ENCODE results near the gene ATP1A2.
"Not testable (repeated sequence)": the region's sequence is repeated elsewhere in the genome, so short reads cannot be mapped to it uniquely, and the experiment has no call there.

ATP1A2 gene

DNA sequence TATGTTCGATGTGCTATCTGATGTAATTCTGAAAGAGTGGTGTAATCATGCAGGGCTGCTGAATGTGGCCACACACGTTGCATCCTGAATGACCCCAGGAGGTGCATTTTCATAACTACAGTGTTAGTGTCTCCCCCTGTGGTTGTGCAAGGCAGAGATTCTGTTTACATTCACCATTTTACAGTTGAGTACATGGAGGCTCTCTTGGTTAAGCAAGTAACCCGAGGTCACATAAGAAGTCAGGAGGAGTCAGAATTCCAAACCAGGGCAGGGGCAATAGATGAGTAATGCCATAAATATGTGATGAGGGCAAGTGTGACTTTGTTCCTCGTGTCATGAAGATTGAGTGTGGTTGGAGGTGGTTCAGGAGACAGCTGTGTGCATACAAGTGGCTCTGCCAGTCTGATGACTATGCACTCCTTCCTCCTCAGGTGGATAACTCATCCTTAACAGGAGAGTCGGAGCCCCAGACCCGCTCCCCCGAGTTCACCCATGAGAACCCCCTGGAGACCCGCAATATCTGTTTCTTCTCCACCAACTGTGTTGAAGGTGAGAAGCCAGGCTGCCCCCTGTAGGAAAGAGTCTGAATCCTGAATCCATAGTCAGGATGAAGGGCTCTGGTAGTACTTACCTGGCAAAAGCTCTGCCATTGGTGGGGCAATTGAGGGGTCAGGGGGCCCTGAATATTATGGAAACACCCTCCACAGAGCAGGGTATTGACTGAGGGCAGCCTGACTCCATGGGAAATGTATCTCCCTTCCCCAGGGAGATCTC lies 9.3 kb downstream of the ATP1A2 start:
- DNase-seq (ENCODE audit: low read depth): peak; percentile 91

DNA sequence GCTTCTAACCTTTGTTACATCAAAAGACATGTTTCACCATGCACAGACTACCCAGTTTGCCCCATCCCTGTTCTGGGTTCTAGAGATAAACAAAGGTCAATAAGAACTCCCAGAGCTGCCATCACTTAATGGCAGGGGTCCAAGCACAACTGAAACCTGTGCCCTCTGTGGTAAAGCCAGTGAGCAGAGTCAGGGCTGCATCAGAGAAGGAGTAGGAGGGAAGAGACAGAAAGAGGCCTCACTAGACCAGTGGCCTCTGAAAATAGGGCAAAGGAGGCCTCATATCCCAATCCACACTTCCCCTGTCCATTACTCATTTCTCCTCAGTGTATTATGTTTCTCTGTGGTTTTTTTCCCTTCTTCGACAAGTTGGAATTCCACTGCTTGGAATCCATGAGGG lies 10.2 kb downstream of the ATP1A2 start:
- peak; percentile 69 for DNase-seq (ENCODE audit: low read depth)

DNA sequence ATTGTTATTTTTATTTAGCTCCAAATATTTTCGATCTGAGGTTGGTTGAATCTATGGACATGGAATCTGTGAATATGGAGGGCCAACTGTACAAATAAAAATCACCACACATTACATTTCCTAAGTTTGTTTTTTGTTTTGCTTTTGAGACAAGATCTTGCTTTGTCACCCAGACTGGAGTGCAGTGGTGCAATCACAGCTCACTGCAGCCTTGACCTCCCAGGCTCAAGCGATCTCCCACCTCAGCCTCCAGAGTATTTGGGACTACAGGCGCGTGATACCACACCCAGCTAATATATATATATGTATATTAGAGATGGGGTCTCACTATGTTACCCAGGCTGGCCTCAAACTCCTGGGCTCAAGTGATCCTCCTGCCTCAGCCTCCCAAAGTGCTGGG lies 10.8 kb downstream of the ATP1A2 start:
- not testable (repeated sequence) for DNase-seq (ENCODE audit: low read depth)

DNA sequence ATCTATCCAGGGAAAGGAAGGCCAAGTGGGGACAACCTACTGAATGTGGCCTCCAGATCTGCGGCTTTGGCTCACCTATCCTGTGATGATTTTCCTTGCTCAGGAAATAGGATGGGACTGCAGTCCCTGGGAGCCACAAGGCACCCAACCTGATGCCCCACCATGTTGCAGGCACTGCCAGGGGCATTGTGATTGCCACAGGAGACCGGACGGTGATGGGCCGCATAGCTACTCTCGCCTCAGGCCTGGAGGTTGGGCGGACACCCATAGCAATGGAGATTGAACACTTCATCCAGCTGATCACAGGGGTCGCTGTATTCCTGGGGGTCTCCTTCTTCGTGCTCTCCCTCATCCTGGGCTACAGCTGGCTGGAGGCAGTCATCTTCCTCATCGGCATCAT lies 11.8 kb downstream of the ATP1A2 start:
- DNase-seq (ENCODE audit: low read depth): no peak

DNA sequence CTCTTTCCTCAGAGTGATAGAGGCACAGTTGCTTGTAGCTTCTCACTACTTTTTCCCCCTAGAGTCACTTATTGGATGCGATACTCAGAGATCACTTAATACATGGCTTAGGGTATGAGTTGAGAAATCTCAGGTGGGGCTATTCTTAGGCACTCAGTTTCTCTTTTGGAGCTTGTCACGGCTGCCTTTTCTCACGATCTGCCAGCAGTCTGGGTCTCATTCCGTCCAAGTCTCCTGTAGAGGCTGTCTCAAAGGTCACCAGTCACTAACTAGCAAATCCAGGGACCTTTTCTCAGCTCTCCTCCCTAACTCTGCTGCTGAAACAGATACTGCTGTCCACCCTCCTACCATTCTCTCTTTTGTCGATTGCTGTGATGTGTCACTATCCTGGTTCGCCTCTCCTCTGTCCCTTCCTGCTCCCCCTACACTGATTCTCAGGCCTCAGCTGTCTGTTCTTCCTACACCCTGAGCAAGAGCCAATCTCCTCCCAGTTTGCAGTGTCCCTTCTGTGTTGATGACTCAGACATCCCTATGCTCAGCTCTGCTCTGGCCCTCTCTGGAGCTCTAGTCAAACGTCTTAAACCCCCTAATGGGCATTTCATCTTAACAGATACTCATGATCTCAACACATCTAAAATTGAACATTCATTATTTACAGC lies 12.4 kb downstream of the ATP1A2 start:
- no peak for DNase-seq (ENCODE audit: low read depth)

DNA sequence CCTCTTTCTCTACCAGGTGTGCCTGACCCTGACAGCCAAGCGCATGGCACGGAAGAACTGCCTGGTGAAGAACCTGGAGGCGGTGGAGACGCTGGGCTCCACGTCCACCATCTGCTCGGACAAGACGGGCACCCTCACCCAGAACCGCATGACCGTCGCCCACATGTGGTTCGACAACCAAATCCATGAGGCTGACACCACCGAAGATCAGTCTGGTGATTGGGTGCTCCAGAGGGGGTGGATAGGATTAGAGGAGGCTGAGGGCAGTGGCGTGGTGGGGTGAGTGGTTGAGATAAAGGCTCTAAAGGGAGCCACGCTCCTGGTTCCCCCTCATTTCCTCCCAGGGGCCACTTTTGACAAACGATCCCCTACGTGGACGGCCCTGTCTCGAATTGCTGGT lies 13.1 kb downstream of the ATP1A2 start:
- no peak for DNase-seq (ENCODE audit: low read depth)

DNA sequence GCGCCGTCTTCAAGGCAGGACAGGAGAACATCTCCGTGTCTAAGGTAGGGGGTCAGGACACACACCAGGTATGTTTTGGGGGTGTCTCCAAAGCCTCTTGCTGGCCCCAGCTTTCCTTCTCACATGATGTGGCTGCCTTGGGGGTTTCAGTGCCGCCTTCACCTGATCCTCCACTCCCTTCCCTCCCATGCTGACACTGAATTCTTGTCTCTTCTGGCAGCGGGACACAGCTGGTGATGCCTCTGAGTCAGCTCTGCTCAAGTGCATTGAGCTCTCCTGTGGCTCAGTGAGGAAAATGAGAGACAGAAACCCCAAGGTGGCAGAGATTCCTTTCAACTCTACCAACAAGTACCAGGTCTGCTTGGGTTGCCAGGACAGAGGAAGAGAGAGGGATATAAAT lies 13.5 kb downstream of the ATP1A2 start:
- DNase-seq (ENCODE audit: low read depth): no peak

DNA sequence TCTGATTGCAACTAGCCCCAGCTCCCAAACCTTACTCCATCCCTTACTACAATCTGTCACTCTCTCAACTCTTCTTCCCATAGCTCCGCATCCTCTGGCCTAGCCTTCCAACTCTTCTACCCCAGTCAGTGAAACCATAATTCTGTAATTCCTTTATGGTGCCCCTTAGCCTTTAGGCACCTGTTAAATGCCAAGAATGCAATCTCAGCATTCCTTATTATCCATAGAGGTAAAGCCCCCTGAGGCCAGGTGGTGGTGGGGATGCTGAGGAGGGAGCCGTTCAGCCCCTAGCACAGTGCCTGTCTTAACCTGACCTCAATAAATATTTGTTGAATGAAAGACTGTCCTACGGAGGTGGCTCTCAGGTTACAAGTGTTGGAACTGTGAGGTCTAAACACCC lies 14.0 kb downstream of the ATP1A2 start:
- DNase-seq (ENCODE audit: low read depth): no peak

DNA sequence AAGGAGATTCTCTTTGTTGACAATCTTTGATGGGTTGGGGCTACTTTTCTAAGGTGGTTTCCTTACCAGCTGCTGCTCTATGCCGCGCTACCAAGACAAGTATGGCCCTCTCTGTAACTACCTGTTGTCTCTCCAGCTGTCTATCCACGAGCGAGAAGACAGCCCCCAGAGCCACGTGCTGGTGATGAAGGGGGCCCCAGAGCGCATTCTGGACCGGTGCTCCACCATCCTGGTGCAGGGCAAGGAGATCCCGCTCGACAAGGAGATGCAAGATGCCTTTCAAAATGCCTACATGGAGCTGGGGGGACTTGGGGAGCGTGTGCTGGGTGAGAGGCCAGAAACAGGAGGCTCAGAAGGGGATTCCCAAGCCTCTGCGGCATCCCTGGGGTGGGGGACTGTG lies 14.4 kb downstream of the ATP1A2 start:
- DNase-seq (ENCODE audit: low read depth): no peak

DNA sequence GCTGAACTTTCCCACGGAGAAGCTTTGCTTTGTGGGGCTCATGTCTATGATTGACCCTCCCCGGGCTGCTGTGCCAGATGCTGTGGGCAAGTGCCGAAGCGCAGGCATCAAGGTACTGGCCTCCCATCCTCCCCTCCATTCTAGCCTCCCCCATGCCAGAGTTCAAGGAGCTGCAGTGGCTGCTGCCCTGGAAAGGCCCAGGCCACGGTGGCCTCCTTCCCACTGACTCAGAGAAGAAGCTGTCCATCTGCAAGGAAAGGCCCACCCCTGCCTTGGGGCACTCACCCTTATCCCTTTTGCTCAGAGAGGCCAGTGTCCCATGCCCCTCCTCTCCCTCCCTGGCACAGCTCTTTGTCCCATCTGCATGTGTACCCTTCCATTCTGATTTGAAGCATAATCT lies 14.9 kb downstream of the ATP1A2 start:
- no peak for DNase-seq (ENCODE audit: low read depth)

DNA sequence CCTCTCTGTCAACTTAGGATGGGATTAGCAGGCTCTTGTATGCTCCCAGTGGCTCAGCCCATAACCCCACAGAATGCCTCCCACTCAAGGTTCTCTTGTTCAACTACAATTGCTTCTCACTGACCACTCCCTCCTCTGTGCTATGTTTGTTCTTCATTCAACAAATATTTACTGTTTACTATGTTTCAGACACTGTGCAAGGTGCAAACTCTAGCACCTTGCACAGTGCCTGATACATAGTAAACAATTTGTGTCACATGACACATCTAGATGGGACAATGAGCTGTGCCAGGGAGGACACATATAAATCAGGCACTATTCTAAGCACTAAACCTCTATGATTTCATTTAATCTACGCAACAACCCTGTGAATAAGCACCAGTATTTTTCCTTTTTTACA lies 15.4 kb downstream of the ATP1A2 start:
- no peak for DNase-seq (ENCODE audit: low read depth)

DNA sequence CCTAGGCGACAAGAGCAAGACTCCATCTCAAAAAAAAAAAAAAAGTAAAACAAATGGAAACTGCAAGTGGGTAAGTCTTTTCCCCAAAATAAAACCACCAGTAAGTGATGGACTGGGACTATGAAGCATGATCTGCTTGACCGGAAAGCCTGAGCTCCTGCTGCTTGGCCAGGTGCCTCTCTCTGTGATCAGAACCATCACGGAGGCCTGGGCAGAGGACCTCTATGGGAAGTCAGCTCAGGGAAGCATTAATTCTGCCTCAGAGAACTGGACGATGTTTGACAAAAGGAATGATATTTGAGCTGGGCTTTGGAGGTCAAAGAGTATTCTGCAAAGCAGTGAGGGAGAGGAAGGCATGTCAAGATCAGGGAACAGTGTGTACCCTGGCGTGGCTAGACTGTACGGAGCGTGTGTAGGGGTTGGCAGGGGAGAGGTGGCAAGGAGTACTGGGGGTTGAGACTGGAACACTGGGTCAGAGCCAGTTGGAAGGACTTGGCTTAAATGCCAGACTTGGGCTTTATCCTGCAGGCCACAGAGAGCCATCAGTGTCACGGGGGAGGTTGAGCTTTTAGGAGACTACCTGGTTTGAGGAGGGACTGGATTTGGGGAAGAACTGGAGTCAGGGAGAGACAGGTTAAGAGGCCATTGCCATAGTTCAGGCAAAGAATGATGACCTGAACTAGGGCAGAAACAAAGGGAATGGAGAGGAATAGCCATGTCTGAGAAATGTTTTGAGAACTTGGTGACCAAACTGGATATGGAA lies 16.4 kb downstream of the ATP1A2 start:
- no peak for DNase-seq (ENCODE audit: low read depth)

DNA sequence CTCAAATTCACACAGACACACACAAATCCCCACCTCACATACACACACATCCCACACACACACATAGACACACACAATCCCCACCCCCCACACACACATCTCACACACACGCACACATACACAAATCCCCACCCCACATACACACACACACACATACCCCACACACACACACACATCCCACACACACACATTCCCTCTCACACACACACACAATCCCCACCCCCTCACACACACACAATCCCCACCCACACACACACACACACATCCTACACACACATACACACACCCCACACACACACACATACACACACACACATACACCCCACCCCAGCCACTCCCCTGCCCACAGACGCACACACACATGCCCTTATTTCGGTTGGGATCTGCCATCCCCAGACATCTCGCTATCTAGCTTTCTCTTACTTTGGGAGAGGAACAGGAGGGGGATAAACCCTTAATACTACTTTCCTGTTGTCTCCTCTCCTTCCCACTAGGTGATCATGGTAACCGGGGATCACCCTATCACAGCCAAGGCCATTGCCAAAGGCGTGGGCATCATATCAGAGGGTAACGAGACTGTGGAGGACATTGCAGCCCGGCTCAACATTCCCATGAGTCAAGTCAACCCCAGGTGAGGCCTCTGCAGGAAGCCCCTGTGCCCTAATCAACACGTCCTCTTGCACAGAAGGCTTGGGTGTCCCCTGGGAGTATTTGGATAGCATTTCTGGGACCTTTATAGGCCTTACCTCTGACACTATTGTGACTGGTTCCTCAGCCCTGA lies 18.6 kb downstream of the ATP1A2 start:
- no peak for DNase-seq (ENCODE audit: low read depth)

DNA sequence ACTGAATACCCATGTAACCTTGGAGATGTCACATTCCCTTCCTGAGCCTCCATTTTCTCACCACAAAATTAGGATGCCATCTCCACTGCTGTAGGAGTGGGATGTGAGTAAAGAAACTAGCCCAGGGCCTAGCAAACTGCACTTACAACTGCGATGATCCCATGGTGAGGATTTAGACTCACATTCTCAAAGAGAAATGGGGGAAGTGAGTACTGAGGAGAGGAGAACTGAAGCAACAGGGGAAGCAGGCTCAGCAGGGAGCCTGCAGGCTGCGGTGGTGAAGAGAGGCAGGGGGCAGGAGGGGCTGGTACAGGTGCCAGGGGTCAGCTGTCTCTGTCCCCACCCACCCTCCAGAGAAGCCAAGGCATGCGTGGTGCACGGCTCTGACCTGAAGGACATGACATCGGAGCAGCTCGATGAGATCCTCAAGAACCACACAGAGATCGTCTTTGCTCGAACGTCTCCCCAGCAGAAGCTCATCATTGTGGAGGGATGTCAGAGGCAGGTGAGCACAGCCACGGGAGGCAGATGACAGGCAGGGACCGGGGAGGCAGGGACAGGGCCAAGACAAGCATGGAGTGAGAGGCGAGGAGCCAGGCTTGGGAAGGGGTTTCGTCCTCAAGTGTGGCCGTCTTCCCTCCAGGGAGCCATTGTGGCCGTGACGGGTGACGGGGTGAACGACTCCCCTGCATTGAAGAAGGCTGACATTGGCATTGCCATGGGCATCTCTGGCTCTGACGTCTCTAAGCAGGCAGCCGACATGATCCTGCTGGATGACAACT lies 19.4 kb downstream of the ATP1A2 start:
- DNase-seq (ENCODE audit: low read depth): no peak

DNA sequence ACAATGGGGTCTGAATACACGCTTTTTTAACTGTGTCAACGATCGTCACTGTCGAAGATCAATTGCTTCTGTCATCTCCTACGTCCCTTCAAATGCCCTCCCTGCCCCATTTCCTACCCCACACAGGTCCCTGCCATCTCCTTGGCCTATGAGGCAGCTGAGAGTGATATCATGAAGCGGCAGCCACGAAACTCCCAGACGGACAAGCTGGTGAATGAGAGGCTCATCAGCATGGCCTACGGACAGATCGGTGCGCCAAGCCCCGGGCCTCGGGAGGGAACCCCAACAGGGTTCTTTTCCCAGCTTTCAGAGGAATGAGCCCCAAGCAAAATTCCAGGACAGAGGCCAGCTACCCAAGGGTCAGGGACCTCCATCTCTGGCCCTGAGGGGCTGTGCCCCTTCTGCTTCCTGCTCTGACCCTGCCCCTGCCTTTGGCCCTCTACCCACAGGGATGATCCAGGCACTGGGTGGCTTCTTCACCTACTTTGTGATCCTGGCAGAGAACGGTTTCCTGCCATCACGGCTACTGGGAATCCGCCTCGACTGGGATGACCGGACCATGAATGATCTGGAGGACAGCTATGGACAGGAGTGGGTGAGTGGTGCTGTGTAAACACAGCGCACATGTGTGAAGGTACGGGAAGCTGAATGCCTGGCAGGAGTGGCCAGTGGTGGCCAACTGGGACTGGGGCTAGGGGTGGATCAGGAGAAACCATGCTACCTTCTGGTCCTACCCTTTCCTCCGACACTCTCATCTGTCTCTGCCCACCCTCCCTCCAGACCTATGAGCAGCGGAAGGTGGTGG lies 20.8 kb downstream of the ATP1A2 start:
- no peak for DNase-seq (ENCODE audit: low read depth)

DNA sequence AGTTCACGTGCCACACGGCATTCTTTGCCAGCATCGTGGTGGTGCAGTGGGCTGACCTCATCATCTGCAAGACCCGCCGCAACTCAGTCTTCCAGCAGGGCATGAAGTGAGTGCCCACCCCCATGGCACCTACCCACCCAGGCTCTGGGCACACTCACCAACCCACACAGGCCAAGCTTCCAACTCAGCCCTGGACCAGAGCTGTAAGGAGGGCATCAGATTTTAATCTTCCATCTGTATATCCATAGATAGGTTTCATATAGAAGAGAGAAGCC lies 21.3 kb downstream of the ATP1A2 start:
- no peak for DNase-seq (ENCODE audit: low read depth)

DNA sequence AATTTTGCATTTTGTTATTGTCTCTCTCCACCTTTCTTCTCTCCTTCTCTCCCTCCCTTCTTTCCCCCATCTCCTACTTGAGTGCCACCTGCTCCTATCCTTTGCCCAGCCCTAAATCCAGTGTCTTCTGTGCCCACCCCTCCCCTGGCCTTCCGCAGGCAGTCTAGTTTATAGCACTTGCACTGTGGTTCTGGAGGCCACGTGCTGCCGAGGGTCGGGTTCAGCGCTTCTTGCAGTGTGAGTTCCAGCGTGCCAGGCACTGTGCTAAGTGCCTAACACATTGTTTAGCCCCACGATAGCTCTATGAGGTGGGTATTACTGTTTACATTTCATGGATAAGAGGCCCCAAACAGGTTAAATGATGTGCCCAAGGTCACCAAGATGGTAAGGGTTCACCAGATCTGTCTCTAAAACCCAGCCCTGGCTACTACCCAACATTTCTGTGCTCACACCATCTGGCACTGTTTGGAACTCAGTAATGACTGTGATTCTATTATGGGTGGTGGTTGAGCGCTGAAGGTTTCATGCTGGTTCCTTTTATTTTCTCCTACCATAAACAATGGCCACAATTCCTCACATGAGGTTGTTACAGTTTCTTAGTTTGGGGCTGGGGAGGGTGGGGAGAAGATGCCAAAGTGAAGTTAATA lies 21.8 kb downstream of the ATP1A2 start:
- DNase-seq (ENCODE audit: low read depth): no peak

DNA sequence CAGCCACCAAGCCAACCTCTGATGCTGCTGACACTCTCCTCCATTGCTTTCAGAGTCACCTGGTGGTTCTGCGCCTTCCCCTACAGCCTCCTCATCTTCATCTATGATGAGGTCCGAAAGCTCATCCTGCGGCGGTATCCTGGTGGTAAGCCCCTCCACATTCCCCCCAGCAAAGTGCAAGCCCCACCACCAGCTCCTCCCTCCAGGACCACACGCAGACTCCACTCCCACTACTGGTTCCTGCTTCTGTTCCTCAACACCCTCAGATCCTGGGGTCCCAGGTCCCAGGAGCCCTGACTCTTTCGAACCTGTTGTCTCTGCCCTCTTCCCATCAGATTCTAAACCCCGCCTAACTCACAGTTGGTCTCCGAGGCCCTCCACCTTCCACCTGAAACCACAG lies 24.3 kb downstream of the ATP1A2 start:
- no peak for DNase-seq (ENCODE audit: low read depth)

DNA sequence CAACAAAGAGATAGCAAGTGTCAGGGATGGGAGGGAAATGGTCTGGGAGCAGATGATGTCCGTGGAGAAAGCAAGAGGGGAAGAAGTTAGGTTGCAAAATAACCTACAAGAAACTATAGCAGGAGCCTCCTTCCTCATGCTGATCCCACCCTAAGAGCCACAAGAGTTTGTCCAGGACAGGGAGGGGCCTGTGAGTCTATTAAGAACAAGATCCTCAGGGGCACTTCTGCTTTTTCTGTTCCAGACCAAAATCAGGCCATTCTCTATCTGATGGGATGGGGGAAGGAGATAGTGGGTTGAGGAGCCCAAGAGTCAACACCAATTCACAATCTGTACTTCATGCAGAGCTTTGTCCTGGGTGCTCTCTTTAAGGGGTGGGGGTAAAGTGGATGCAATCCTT lies 28.1 kb downstream of the ATP1A2 start:
- no peak for DNase-seq (ENCODE audit: low read depth)

DNA sequence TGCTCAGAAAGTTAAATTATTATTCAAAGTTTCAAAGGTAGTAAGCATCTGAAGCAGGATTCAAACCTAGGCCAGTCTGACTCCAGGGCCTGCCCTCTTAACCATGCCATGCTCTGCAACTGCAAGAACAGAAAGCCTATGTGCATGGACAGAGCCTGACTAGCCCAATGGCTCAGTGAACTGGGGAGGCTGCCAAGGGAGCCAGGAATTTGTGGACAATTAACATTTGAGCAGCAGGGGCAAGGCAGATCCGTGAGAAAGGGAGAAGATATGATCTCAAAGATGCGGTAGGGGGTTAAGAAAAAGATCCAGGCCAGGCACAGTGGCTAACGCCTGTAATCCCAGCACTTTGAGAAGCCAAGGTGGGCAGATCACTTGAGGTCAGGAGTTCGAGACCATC lies 29.4 kb downstream of the ATP1A2 start:
- DNase-seq (ENCODE audit: low read depth): no peak

Measured in HS-27A (cell line).